HEK293 (cell line): ENCODE data around the gene CCDC63.
A peak's percentile ranks its signal among the peaks of the same experiment; 100 is the strongest.

Experiments
- CTCF ChIA-PET: fragments of 350-600 bp; formaldehyde crosslinking; extraction: SDS; loops from one replicate; lab custom pipeline; 2021; ENCODE audit warnings: antibody characterized with exemption; lab: Yijun Ruan, JAX
- POLR2A ChIA-PET: fragments of 300-600 bp; formaldehyde crosslinking; extraction: SDS; loops from one replicate; lab custom pipeline; 2020; ENCODE audit warnings: antibody characterized with exemption, inconsistent platforms; lab: Yijun Ruan, JAX
- H3K27ac ChIP-seq: fragments of 200-500 bp; sonication (Bioruptor generic); 2 replicates; pipeline ENCODE4 v1.5.1; 2014; ENCODE audit warnings: low read depth, low read length, control low read depth, inconsistent platforms; ENCODE audit errors: extremely low read depth
- H3K36me3 ChIP-seq, 2 experiments: fragments of 200-500 bp in 1 of 2; sonication (Bioruptor generic) in 1 of 2; 1 replicate in 1 of 2; 2 replicates in 1 of 2; pipeline ENCODE4 v1.5.1; 2014 to 2017; ENCODE audit warnings: inconsistent platforms in 2 of 2, low read length in 2 of 2; ENCODE audit not compliant: control insufficient read depth in 2 of 2, insufficient read depth in 1 of 2
- H3K4me1 ChIP-seq: fragments of 200-500 bp; sonication (Bioruptor generic); 2 replicates; pipeline ENCODE4 v1.5.1; 2014; ENCODE audit warnings: mild to moderate bottlenecking, low read length, inconsistent platforms; ENCODE audit not compliant: control insufficient read depth, insufficient read depth
- H3K4me3 ChIP-seq: 2 replicates; pipeline ENCODE4 v1.5.1; 2011; ENCODE audit warnings: low read depth, mild to moderate bottlenecking, control low read depth, low read length, moderate library complexity
- H3K9me3 ChIP-seq: fragments of 200-500 bp; sonication (Bioruptor generic); 2 replicates; pipeline ENCODE4 v1.5.1; 2014; ENCODE audit warnings: low read depth, low read length, inconsistent platforms; ENCODE audit not compliant: control insufficient read depth, insufficient read depth
- KLF8 ChIP-seq: fragments of 450-650 bp; formaldehyde crosslinking; IDR thresholded peaks from 2 replicates; pipeline ENCODE4 v1.5.1; 2016; ENCODE audit warnings: missing biosample characterization, missing genetic modification characterization
- OSR2 ChIP-seq: fragments of 450-650 bp; formaldehyde crosslinking; IDR thresholded peaks from 2 replicates; pipeline ENCODE4 v1.5.1; 2016; ENCODE audit warnings: missing biosample characterization, missing genetic modification characterization
- PRDM10 ChIP-seq: fragments of 450-650 bp; formaldehyde crosslinking; IDR thresholded peaks from 2 replicates; pipeline ENCODE4 v1.5.1; 2016; ENCODE audit warnings: missing biosample characterization, missing genetic modification characterization
- ZBTB20 ChIP-seq: fragments of 450-650 bp; formaldehyde crosslinking; IDR thresholded peaks from 2 replicates; pipeline ENCODE4 v1.5.1; 2016; ENCODE audit warnings: missing biosample characterization, missing genetic modification characterization
- ZNF18 ChIP-seq: fragments of 450-650 bp; formaldehyde crosslinking; IDR thresholded peaks from 2 replicates; pipeline ENCODE4 v1.5.1; 2016; ENCODE audit warnings: missing biosample characterization, missing genetic modification characterization
- ZNF19 ChIP-seq: fragments of 450-650 bp; formaldehyde crosslinking; IDR thresholded peaks from 2 replicates; pipeline ENCODE4; 2016; ENCODE audit warnings: missing biosample characterization, missing genetic modification characterization, low read depth
- ZNF248 ChIP-seq: fragments of 450-650 bp; formaldehyde crosslinking; IDR thresholded peaks from 2 replicates; pipeline ENCODE4 v1.5.1; 2017; ENCODE audit warnings: missing biosample characterization, missing genetic modification characterization
- ZNF292 ChIP-seq: fragments of 450-650 bp; formaldehyde crosslinking; IDR thresholded peaks from 2 replicates; pipeline ENCODE4 v1.5.1; 2016; ENCODE audit warnings: low read depth, missing biosample characterization, missing genetic modification characterization, borderline replicate concordance
- ZNF391 ChIP-seq: fragments of 450-650 bp; formaldehyde crosslinking; IDR thresholded peaks from 2 replicates; pipeline ENCODE4 v1.5.1; 2016; ENCODE audit warnings: low read depth, missing biosample characterization, missing genetic modification characterization, borderline replicate concordance
- ZNF510 ChIP-seq: fragments of 450-650 bp; formaldehyde crosslinking; IDR thresholded peaks from 2 replicates; pipeline ENCODE4 v1.5.1; 2018; ENCODE audit warnings: mild to moderate bottlenecking, missing genetic modification characterization, missing biosample characterization; ENCODE audit not compliant: insufficient replicate concordance
- ZNF596 ChIP-seq: fragments of 450-650 bp; IDR thresholded peaks from 2 replicates; pipeline ENCODE4 v1.5.0; 2018; ENCODE audit warnings: missing biosample characterization, mild to moderate bottlenecking, missing genetic modification characterization, moderate library complexity
- ZNF658 ChIP-seq: fragments of 450-650 bp; formaldehyde crosslinking; IDR thresholded peaks from 2 replicates; pipeline ENCODE4; 2016; ENCODE audit warnings: missing biosample characterization, missing genetic modification characterization
- ZNF664 ChIP-seq: fragments of 450-650 bp; formaldehyde crosslinking; IDR thresholded peaks from 2 replicates; pipeline ENCODE4 v1.5.1; 2016; ENCODE audit warnings: missing biosample characterization, missing genetic modification characterization
- ZNF677 ChIP-seq: fragments of 450-650 bp; IDR thresholded peaks from 2 replicates; pipeline ENCODE4 v1.5.0; 2018; ENCODE audit warnings: missing biosample characterization, mild to moderate bottlenecking, missing genetic modification characterization, moderate library complexity
- ZNF785 ChIP-seq: fragments of 450-650 bp; formaldehyde crosslinking; IDR thresholded peaks from 2 replicates; pipeline ENCODE4 v1.5.1; 2016; ENCODE audit warnings: missing biosample characterization, missing genetic modification characterization
- ZNF791 ChIP-seq: fragments of 450-650 bp; formaldehyde crosslinking; IDR thresholded peaks from 2 replicates; pipeline ENCODE4 v1.5.1; 2016; ENCODE audit warnings: missing biosample characterization, missing genetic modification characterization
- ZNF837 ChIP-seq: fragments of 450-650 bp; formaldehyde crosslinking; IDR thresholded peaks from 2 replicates; pipeline ENCODE4 v1.5.1; 2016; ENCODE audit warnings: missing biosample characterization, missing genetic modification characterization
- ZNF843 ChIP-seq: fragments of 450-650 bp; formaldehyde crosslinking; IDR thresholded peaks from 2 replicates; pipeline ENCODE4 v1.5.1; 2016; ENCODE audit warnings: missing biosample characterization, missing genetic modification characterization
- ZSCAN5A ChIP-seq: fragments of 450-650 bp; formaldehyde crosslinking; IDR thresholded peaks from 2 replicates; pipeline ENCODE4 v1.5.1; 2016; ENCODE audit warnings: missing biosample characterization, missing genetic modification characterization

Gene CCDC63

GRCh38 chr12:110809149-110809548, 37.6 kb upstream of the CCDC63 start (continued):
- TF ChIP-seq PRDM10 (tag by site-specific recombination) (peak; percentile 35), ZNF664 (tag by site-specific recombination) (peak; percentile 60; the same call in 1 of the 2 replicates)
- TF ChIP-seq, all 188 proteins: peak for 2

- H3K9me3 ChIP-seq, result no peaks in the 10 kb centered on the region
- no peaks in the 10 kb centered on the region for H3K4me1 ChIP-seq
- ChIA-PET CTCF (interaction anchor here (1.1 to 2.2 kb wide), 2 partner anchors 9 to 14 kb away, joined by 3 to 6 read pairs; no protein-coding TSS in a partner anchor), POLR2A (interaction anchor here (0.7 kb wide), 1 partner anchor 34 kb away, joined by 4 read pairs; no protein-coding TSS in a partner anchor)
- H3K27ac ChIP-seq, result no peak overlapping the region
- H3K36me3 ChIP-seq, result no peaks in the 10 kb centered on the region
- H3K4me3 ChIP-seq, result no peak overlapping the region
- TF ChIP-seq ZBTB20 (tag by site-specific recombination), result peak; percentile 71
- no peak for TF ChIP-seq ZNF843 (tag by site-specific recombination)
Measured at GRCh38 chr12:110811972-110812371, 34.8 kb upstream of the CCDC63 start.

GRCh38 chr12:110813285-110813684, 33.5 kb upstream of the CCDC63 start:
- POLR2A ChIA-PET, result no interaction called here
- Histone ChIP-seq H3K4me3 (no peak overlapping the region), H3K36me3 (no peaks in the 10 kb centered on the region), H3K27ac (no peak overlapping the region)
- TF ChIP-seq ZNF510 (tag by site-specific recombination), result no peak
- no peak for TF ChIP-seq ZSCAN5A (tag by site-specific recombination)
- TF ChIP-seq ZNF18 (tag by site-specific recombination), result peak; percentile 25; the same call in 1 of the 2 replicates
- TF ChIP-seq, all 188 proteins: peak for 1
- H3K4me1 ChIP-seq, result no peaks in the 10 kb centered on the region
- H3K9me3 ChIP-seq, result no peaks in the 10 kb centered on the region
- CTCF ChIA-PET, result interaction anchor here (1.2 kb wide), 1 partner anchor 12 kb away, joined by 3 read pairs; no protein-coding TSS in a partner anchor

GRCh38 chr12:110813756-110814155, 33.0 kb upstream of the CCDC63 start:
- Histone ChIP-seq H3K36me3 (no peaks in the 10 kb centered on the region), H3K9me3 (no peaks in the 10 kb centered on the region), H3K4me3 (no peak overlapping the region), H3K4me1 (no peaks in the 10 kb centered on the region), H3K27ac (no peak overlapping the region)
- POLR2A ChIA-PET, result no interaction called here
- TF ChIP-seq ZNF292 (tag by site-specific recombination) (no peak), ZNF19 (tag by site-specific recombination) (no peak), OSR2 (tag by site-specific recombination) (no peak), ZNF677 (tag by site-specific recombination) (no peak), ZNF391 (tag by site-specific recombination) (no peak), ZNF791 (no peak), ZNF837 (tag by site-specific recombination) (no peak), ZNF248 (tag by site-specific recombination) (no peak), KLF8 (tag by site-specific recombination) (no peak), ZNF658 (tag by site-specific recombination) (no peak), ZNF785 (tag by site-specific recombination) (no peak), ZNF596 (tag by site-specific recombination) (no peak)
- CTCF ChIA-PET, result interaction anchor here (0.5 to 1.2 kb wide), 4 partner anchors 9 to 71 kb away, joined by 3 to 7 read pairs (median 4); no protein-coding TSS in a partner anchor
